HEK293 (cell line): ENCODE results near the gene FAM120C.

Experiments used
- CTCF ChIA-PET: fragments of 350-600 bp; formaldehyde crosslinking; extraction: SDS; loops from one replicate; lab custom pipeline; 2021; ENCODE audit warnings: antibody characterized with exemption; lab: Yijun Ruan, JAX
- POLR2A ChIA-PET: fragments of 300-600 bp; formaldehyde crosslinking; extraction: SDS; loops from one replicate; lab custom pipeline; 2020; ENCODE audit warnings: antibody characterized with exemption, inconsistent platforms; lab: Yijun Ruan, JAX
- H3K27ac ChIP-seq: fragments of 200-500 bp; sonication (Bioruptor generic); 2 replicates; pipeline ENCODE4 v1.5.1; 2014; ENCODE audit warnings: low read depth, low read length, control low read depth, inconsistent platforms; ENCODE audit errors: extremely low read depth
- H3K36me3 ChIP-seq, 2 experiments: fragments of 200-500 bp in 1 of 2; sonication (Bioruptor generic) in 1 of 2; 1 replicate in 1 of 2; 2 replicates in 1 of 2; pipeline ENCODE4 v1.5.1; 2014 to 2017; ENCODE audit warnings: inconsistent platforms in 2 of 2, low read length in 2 of 2; ENCODE audit not compliant: control insufficient read depth in 2 of 2, insufficient read depth in 1 of 2
- H3K4me1 ChIP-seq: fragments of 200-500 bp; sonication (Bioruptor generic); 2 replicates; pipeline ENCODE4 v1.5.1; 2014; ENCODE audit warnings: mild to moderate bottlenecking, low read length, inconsistent platforms; ENCODE audit not compliant: control insufficient read depth, insufficient read depth
- H3K4me3 ChIP-seq: 2 replicates; pipeline ENCODE4 v1.5.1; 2011; ENCODE audit warnings: low read depth, mild to moderate bottlenecking, control low read depth, low read length, moderate library complexity
- H3K9me3 ChIP-seq: fragments of 200-500 bp; sonication (Bioruptor generic); 2 replicates; pipeline ENCODE4 v1.5.1; 2014; ENCODE audit warnings: low read depth, low read length, inconsistent platforms; ENCODE audit not compliant: control insufficient read depth, insufficient read depth
- BCL11A ChIP-seq: fragments of 450-650 bp; formaldehyde crosslinking; IDR thresholded peaks from 2 replicates; pipeline ENCODE4 v1.5.1; 2016; ENCODE audit warnings: low read depth, missing biosample characterization, missing genetic modification characterization
- BCL6B ChIP-seq: fragments of 450-650 bp; formaldehyde crosslinking; IDR thresholded peaks from 2 replicates; pipeline ENCODE4 v1.5.1; 2017; ENCODE audit warnings: missing biosample characterization, missing genetic modification characterization
- ELK4 ChIP-seq: IDR thresholded peaks from 2 replicates; pipeline ENCODE4 v1.6.1; 2011; ENCODE audit warnings: mild to moderate bottlenecking, low read depth, low read length, borderline replicate concordance
- GLI4 ChIP-seq: fragments of 450-650 bp; formaldehyde crosslinking; IDR thresholded peaks from 2 replicates; pipeline ENCODE4 v1.5.1; 2016; ENCODE audit warnings: missing biosample characterization, missing genetic modification characterization
- KLF8 ChIP-seq: fragments of 450-650 bp; formaldehyde crosslinking; IDR thresholded peaks from 2 replicates; pipeline ENCODE4 v1.5.1; 2016; ENCODE audit warnings: missing biosample characterization, missing genetic modification characterization
- SETDB1 ChIP-seq: IDR thresholded peaks from one replicate; pipeline ENCODE4 v1.6.1; 2017; ENCODE audit warnings: mild to moderate bottlenecking, low read length, moderate library complexity, mixed read lengths; ENCODE audit not compliant: insufficient read length
- SP7 ChIP-seq: fragments of 450-650 bp; formaldehyde crosslinking; IDR thresholded peaks from 2 replicates; pipeline ENCODE4 v1.5.1; 2016; ENCODE audit warnings: missing biosample characterization, missing genetic modification characterization
- YY1 ChIP-seq: fragments of 450-650 bp; formaldehyde crosslinking; IDR thresholded peaks from 2 replicates; pipeline ENCODE4 v1.5.1; 2018; ENCODE audit warnings: missing biosample characterization, missing genetic modification characterization
- ZNF133 ChIP-seq: fragments of 450-650 bp; formaldehyde crosslinking; IDR thresholded peaks from 2 replicates; pipeline ENCODE4 v1.5.1; 2016; ENCODE audit warnings: missing biosample characterization, missing genetic modification characterization
- ZNF140 ChIP-seq: fragments of 450-650 bp; formaldehyde crosslinking; IDR thresholded peaks from 2 replicates; pipeline ENCODE4 v1.5.1; 2016; ENCODE audit warnings: missing biosample characterization, missing genetic modification characterization
- ZNF184 ChIP-seq: fragments of 450-650 bp; IDR thresholded peaks from 2 replicates; pipeline ENCODE4 v1.5.1; 2018; ENCODE audit warnings: missing biosample characterization, mild to moderate bottlenecking, missing genetic modification characterization
- ZNF211 ChIP-seq: fragments of 450-650 bp; formaldehyde crosslinking; IDR thresholded peaks from 2 replicates; pipeline ENCODE4 v1.5.1; 2016; ENCODE audit warnings: low read depth, missing biosample characterization, missing genetic modification characterization
- ZNF37A ChIP-seq: fragments of 450-650 bp; IDR thresholded peaks from 2 replicates; pipeline ENCODE4 v1.5.1; 2018; ENCODE audit warnings: missing biosample characterization, missing genetic modification characterization
- ZNF423 ChIP-seq: fragments of 450-650 bp; formaldehyde crosslinking; IDR thresholded peaks from 2 replicates; pipeline ENCODE4 v1.5.1; 2016; ENCODE audit warnings: missing biosample characterization, missing genetic modification characterization
- ZNF518A ChIP-seq: fragments of 450-650 bp; formaldehyde crosslinking; conservative IDR thresholded peaks from 2 replicates; pipeline ENCODE4 v1.5.1; 2016; ENCODE audit warnings: low read depth, missing biosample characterization, missing genetic modification characterization
- ZNF544 ChIP-seq: fragments of 450-650 bp; formaldehyde crosslinking; IDR thresholded peaks from 2 replicates; pipeline ENCODE4 v1.5.0; 2017; ENCODE audit warnings: missing biosample characterization, missing genetic modification characterization
- ZNF585B ChIP-seq: fragments of 450-650 bp; formaldehyde crosslinking; IDR thresholded peaks from 2 replicates; pipeline ENCODE4 v1.5.1; 2016; ENCODE audit warnings: missing biosample characterization, missing genetic modification characterization
- ZNF658 ChIP-seq: fragments of 450-650 bp; formaldehyde crosslinking; IDR thresholded peaks from 2 replicates; pipeline ENCODE4; 2016; ENCODE audit warnings: missing biosample characterization, missing genetic modification characterization
- ZNF701 ChIP-seq: fragments of 450-650 bp; formaldehyde crosslinking; IDR thresholded peaks from 2 replicates; pipeline ENCODE4 v1.5.1; 2016; ENCODE audit warnings: missing biosample characterization, missing genetic modification characterization
- ZNF837 ChIP-seq: fragments of 450-650 bp; formaldehyde crosslinking; IDR thresholded peaks from 2 replicates; pipeline ENCODE4 v1.5.1; 2016; ENCODE audit warnings: missing biosample characterization, missing genetic modification characterization
- TF ChIP-seq, protein P1 (sequence below): fragments of 450-650 bp; IDR thresholded peaks from 2 replicates; pipeline ENCODE4 v1.5.1; 2018; ENCODE audit warnings: missing biosample characterization, mild to moderate bottlenecking, missing genetic modification characterization
- TF ChIP-seq, protein P2 (sequence below): fragments of 450-650 bp; formaldehyde crosslinking; optimal IDR thresholded peaks from 2 replicates; pipeline ENCODE3; 2016; ENCODE audit warnings: missing biosample characterization, mild to moderate bottlenecking, missing genetic modification characterization
- TF ChIP-seq, protein P3 (sequence below): fragments of 450-650 bp; formaldehyde crosslinking; IDR thresholded peaks from 2 replicates; pipeline ENCODE4; 2016; ENCODE audit warnings: missing biosample characterization, missing genetic modification characterization
- TF ChIP-seq, protein P4 (sequence below): fragments of 450-650 bp; formaldehyde crosslinking; IDR thresholded peaks from 2 replicates; pipeline ENCODE4 v1.5.1; 2016; ENCODE audit warnings: missing biosample characterization, missing genetic modification characterization

FAM120C gene

DNA sequence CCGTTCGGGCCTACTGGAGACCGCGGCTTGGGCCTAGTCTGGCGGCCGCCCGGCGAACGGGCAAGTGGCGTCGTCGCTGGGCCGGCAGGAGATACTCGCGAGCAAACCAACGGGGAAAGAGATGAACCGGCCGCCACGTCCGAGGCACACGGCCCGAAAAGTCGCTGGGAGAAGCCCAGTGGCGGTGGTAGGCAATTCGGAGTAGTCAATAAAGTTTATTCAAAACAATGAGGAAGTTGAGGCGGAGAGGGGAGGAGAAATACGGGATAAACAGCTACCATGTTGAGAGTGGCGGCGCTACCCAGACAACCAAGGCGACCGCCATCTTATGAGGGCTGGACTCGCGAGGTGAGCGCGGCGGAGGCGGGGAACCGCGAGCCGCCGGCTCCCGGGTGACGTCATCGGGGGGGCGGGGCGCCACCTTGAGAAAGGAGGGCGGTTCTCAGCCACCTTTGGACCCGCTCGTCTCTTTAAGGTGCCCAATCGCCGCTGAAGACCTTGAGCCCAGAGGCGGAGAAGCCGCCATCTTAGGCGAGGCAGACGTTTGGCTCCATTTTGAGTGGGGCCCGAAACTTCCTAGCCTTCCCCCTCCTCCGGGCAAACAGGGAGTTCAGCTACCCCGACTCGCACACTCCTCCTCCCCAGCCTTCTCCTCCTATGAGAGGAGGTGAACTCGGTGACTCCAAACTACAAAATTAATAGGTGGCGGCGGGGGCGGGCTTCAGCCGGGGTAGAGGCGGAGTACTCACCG lies 138.8 kb downstream of the FAM120C start, which contains the start of gene PHF8:
TSS of gene PHF8 (minus strand) at position 348 of the 751 bp plus-strand sequence. CDS start 1,745 bp downstream, outside the sequence.
- Histone ChIP-seq H3K4me1 (no peaks in the 10 kb centered on the region), H3K36me3 (peaks cover 23 to 29% of the 10 kb centered on the region in 2 experiments), H3K4me3 (peak within 1 kb of the TSS; percentile 74), H3K9me3 (no peaks in the 10 kb centered on the region; the same call in 1 of the 2 replicates), H3K27ac (peak within 1 kb of the TSS; percentile 98)
- CTCF ChIA-PET: interaction anchor here (0.6 to 1.5 kb wide), 2 partner anchors 342 to 396 kb away, joined by 3 to 4 read pairs; partner anchors contain the start of gene TSR2
- POLR2A ChIA-PET: interaction anchor here (0.8 to 3.6 kb wide), 8 partner anchors 15 to 956 kb away, joined by 3 to 36 read pairs (median 5); partner anchors contain the start of genes APEX2, FAM120C, RIBC1 and SMC1A
- TF ChIP-seq GLI4 (tag by site-specific recombination) (peak; percentile 77; the same call in 1 of the 2 replicates), ZNF585B (tag by site-specific recombination) (no peak), ELK4 (no peak), ZNF133 (no peak), SETDB1 (no peak), ZNF518A (0 out of 2 replicates have a peak, but pooled peaks have one; percentile 16), BCL6B (tag by site-specific recombination) (no peak), YY1 (peak; percentile 98), ZNF211 (tag by site-specific recombination) (no peak), ZNF184 (tag by site-specific recombination) (no peak), KLF8 (tag by site-specific recombination) (peak; percentile 85), ZNF37A (tag by site-specific recombination) (no peak), ZNF837 (no peak), ZNF544 (tag by site-specific recombination) (no peak), SP7 (tag by site-specific recombination) (peak; percentile 88), BCL11A (tag by site-specific recombination) (no peak; the same call in 1 of the 2 replicates), ZNF423 (tag by site-specific recombination) (no peak; the same call in 1 of the 2 replicates), ZNF658 (tag by site-specific recombination) (no peak), ZNF701 (no peak), ZNF140 (tag by site-specific recombination) (no peak)
- TF ChIP-seq, protein P1, sequence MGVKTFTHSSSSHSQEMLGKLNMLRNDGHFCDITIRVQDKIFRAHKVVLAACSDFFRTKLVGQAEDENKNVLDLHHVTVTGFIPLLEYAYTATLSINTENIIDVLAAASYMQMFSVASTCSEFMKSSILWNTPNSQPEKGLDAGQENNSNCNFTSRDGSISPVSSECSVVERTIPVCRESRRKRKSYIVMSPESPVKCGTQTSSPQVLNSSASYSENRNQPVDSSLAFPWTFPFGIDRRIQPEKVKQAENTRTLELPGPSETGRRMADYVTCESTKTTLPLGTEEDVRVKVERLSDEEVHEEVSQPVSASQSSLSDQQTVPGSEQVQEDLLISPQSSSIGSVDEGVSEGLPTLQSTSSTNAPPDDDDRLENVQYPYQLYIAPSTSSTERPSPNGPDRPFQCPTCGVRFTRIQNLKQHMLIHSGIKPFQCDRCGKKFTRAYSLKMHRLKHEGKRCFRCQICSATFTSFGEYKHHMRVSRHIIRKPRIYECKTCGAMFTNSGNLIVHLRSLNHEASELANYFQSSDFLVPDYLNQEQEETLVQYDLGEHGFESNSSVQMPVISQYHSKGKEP: no peak
- TF ChIP-seq, protein P2, sequence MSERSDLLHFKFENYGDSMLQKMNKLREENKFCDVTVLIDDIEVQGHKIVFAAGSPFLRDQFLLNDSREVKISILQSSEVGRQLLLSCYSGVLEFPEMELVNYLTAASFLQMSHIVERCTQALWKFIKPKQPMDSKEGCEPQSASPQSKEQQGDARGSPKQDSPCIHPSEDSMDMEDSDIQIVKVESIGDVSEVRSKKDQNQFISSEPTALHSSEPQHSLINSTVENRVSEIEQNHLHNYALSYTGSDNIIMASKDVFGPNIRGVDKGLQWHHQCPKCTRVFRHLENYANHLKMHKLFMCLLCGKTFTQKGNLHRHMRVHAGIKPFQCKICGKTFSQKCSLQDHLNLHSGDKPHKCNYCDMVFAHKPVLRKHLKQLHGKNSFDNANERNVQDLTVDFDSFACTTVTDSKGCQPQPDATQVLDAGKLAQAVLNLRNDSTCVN (tag by site-specific recombination): peak; percentile 76
- TF ChIP-seq, protein P3, sequence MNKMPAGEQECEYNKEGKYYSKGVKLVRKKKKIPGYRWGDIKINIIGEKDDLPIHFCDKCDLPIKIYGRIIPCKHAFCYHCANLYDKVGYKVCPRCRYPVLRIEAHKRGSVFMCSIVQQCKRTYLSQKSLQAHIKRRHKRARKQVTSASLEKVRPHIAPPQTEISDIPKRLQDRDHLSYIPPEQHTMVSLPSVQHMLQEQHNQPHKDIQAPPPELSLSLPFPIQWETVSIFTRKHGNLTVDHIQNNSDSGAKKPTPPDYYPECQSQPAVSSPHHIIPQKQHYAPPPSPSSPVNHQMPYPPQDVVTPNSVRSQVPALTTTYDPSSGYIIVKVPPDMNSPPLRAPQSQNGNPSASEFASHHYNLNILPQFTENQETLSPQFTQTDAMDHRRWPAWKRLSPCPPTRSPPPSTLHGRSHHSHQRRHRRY (tag by site-specific recombination): peak; percentile 62; the same call in 1 of the 2 replicates
- TF ChIP-seq, protein P4, sequence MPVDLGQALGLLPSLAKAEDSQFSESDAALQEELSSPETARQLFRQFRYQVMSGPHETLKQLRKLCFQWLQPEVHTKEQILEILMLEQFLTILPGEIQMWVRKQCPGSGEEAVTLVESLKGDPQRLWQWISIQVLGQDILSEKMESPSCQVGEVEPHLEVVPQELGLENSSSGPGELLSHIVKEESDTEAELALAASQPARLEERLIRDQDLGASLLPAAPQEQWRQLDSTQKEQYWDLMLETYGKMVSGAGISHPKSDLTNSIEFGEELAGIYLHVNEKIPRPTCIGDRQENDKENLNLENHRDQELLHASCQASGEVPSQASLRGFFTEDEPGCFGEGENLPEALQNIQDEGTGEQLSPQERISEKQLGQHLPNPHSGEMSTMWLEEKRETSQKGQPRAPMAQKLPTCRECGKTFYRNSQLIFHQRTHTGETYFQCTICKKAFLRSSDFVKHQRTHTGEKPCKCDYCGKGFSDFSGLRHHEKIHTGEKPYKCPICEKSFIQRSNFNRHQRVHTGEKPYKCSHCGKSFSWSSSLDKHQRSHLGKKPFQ: no peak
